LNCaP clone FGC (cell line): ENCODE data around the gene CFAP97D2.

Source experiments
- DNase-seq: peaks from one replicate; pipeline ENCODE4 v3.0.0-alpha.2; 2011; ENCODE audit warnings: low read depth
- H3K4me3 ChIP-seq: 2 replicates; pipeline ENCODE4 v1.5.1; 2011; ENCODE audit warnings: mild to moderate bottlenecking, low read depth, low read length, control low read depth
- TF ChIP-seq, protein P1 (sequence below): IDR thresholded peaks from 2 replicates; pipeline ENCODE4 v1.5.1; 2012; ENCODE audit warnings: mild to moderate bottlenecking; ENCODE audit not compliant: control insufficient read depth, insufficient read depth; ENCODE audit errors: extremely low read depth

The CFAP97D2 gene

DNA sequence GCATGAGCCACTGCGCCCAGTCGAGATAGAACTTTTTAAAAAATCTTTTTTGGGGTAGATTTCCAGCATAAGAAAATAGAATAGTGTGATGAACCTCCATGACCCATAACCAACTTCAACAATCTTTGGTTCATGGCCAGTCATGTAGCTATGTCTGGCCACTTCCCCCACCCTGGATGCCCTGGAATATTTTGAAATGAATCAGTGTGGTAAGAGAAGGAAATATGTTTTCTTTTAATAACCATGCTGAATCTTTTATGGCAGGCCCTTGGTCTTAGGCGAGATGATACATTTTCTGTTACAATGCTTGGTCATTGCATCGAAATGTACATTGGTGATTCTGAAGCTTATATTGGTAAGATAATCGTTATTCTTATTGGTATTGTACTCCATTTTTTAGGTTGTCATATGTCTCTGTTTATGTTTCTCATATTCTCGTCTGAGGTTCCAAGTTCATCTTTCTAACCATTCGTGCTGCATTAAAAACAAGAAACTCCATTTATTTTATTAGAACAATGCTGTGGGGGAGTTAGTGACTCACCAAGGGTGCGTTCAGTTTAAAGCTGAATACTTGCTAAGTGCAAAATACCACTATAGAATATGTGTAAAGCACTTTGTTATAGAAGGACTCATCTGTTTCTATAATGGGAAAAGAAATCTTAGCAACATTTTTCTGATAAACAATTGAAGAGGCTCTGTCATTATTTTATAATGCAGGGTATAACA lies 86.0 kb downstream of the CFAP97D2 start:
- no peak for DNase-seq
- TF ChIP-seq, protein P1, sequence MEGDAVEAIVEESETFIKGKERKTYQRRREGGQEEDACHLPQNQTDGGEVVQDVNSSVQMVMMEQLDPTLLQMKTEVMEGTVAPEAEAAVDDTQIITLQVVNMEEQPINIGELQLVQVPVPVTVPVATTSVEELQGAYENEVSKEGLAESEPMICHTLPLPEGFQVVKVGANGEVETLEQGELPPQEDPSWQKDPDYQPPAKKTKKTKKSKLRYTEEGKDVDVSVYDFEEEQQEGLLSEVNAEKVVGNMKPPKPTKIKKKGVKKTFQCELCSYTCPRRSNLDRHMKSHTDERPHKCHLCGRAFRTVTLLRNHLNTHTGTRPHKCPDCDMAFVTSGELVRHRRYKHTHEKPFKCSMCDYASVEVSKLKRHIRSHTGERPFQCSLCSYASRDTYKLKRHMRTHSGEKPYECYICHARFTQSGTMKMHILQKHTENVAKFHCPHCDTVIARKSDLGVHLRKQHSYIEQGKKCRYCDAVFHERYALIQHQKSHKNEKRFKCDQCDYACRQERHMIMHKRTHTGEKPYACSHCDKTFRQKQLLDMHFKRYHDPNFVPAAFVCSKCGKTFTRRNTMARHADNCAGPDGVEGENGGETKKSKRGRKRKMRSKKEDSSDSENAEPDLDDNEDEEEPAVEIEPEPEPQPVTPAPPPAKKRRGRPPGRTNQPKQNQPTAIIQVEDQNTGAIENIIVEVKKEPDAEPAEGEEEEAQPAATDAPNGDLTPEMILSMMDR: no peak
- no peak overlapping the region for H3K4me3 ChIP-seq

DNA sequence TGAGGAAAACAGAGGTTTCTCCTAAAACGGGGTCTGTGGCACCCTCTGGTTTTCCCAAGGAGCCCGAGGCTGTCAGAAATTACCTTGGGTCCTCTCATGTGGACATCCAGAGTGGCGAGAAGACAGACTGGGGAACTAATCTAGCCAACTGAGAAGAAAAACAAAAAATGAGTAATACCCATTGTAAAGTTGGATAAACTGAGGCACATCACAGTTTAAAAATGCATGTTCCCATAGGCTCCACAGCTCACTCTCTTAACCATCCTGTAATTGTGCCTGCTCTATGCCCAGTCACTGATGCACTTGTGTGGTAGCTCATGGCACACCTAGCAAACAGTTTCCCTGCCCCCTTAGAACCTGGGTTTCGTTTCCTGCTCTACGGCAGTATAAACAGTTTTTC lies 87.2 kb downstream of the CFAP97D2 start:
- H3K4me3 ChIP-seq: no peak overlapping the region
- TF ChIP-seq, protein P1: no peak
- DNase-seq: no peak

DNA sequence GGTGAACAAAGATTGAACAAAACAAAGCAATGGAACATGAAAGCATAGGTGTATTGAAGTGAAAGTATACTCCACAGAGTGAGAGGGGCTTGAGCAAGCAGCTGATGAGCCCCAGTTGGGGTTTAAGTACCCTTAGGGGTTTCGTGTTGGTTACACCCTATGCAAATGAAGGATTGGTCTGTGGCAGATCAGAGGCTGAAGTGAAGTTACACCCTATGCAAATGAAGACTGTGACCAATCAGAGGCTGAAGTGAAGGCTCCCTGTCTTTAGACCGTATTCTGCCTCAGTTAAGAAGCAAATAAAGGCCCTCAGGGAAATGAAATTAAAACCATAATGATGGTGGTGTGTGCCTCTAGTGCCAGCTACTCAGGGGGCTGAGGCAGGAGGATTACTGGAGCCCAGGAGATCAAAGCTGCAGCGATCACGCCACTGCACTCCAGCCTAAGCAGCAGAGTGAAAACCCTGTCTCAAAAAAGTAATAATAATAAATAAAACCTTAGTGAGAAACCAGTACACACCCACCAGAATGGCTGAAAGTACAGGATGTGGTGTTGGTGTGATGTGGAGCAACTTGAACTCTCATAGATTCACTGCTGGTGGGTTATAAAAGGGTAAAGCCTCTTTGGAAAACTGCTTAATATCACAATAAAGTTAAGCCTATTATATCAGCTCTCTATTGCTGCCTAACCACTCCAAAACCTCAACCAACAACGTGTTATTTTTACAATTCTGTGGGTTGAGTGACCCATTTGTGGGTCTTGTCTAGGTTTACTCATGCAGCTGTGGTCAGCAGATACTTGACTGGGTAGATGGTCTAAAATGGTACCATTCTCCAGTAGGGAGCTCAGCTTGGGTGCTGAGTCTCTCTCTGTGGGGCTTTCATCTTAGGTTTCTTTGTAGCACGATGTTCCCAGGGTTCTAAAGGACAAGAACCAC lies 89.6 kb downstream of the CFAP97D2 start:
- TF ChIP-seq, protein P1: no peak
- no peak overlapping the region for H3K4me3 ChIP-seq
- DNase-seq: no peak

DNA sequence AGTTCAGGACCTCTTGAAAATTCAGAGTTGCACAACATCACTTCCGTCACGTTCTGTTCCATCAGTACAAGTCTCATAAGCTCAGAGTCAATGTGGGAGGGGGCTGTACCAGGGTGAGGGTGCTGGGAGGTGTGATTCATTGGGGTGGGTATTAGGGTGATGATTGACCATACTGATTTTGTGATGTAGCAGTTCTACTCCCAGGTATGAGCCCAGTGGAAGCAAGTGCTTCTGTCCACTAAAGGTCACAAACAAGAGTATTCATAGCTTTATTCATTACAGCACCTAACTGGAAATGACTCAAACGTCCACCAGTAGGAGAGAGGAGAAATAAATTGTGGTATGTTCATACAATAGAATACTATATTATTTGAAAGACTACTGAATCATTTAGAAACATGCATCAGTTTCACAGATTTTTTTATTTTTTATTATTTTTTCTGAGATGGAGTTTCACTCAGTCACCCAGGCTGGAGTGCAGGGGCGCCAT lies 90.3 kb downstream of the CFAP97D2 start:
- no peak for DNase-seq
- no peak overlapping the region for H3K4me3 ChIP-seq
- TF ChIP-seq, protein P1: no peak
